Activated CD4-positive, alpha-beta T cell treated with anti-CD3 and anti-CD28 coated beads, Interleukin-2, amount 50 U/mL, for 48 hours (primary cell): ENCODE measurements around the gene CEND1.
A peak's percentile ranks its signal among the peaks of the same experiment; 100 is the strongest.

Experiments
- DNase-seq, 2 experiments: peaks; one replicate each; pipeline ENCODE4 v3.0.0-alpha.2; 2020

CEND1 gene

DNA sequence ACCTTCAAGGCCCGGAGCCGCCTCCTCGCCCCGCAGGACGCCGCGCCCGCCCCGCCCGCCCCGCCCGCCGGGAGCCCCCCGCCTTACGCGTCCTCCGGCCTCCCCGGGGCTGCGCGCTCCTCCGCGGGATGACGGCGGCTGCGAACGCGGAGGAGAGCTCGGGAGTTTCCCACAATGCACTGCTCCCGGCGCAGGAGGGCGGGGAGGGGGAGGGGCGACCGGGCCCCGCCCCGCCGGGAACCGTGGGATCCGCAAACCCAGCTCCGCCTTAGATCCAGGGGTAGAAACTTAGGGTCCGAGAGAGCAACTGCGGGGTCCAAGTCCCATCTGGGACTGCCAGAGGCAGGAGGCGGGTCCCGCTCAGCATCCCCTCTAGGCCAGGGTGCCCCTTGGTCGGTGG lies at the start of gene CEND1:
TSS of gene CEND1 (minus strand) at position 148 of the 400 bp plus-strand sequence. CDS start 1,514 bp downstream, outside the sequence.
- peak; percentile 61 to 72 for DNase-seq

DNA sequence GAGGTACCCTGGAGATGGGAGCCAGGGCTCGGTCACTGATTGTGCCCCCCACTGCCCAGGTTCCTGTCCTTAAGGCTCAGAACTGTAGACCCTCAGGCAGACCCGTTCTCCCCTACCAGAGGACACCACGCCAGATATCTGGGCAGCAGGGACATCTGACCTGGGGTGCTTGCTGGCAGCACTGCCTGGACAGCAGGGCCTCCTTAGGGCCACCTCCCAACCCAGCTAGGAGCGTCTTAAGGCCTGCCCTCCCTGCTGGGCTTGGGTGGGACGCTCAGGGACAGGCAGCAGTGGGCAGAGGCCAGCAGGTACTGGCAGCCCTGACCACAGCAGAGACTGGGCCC lies 49.4 kb upstream of the CEND1 start:
- no peak for DNase-seq

DNA sequence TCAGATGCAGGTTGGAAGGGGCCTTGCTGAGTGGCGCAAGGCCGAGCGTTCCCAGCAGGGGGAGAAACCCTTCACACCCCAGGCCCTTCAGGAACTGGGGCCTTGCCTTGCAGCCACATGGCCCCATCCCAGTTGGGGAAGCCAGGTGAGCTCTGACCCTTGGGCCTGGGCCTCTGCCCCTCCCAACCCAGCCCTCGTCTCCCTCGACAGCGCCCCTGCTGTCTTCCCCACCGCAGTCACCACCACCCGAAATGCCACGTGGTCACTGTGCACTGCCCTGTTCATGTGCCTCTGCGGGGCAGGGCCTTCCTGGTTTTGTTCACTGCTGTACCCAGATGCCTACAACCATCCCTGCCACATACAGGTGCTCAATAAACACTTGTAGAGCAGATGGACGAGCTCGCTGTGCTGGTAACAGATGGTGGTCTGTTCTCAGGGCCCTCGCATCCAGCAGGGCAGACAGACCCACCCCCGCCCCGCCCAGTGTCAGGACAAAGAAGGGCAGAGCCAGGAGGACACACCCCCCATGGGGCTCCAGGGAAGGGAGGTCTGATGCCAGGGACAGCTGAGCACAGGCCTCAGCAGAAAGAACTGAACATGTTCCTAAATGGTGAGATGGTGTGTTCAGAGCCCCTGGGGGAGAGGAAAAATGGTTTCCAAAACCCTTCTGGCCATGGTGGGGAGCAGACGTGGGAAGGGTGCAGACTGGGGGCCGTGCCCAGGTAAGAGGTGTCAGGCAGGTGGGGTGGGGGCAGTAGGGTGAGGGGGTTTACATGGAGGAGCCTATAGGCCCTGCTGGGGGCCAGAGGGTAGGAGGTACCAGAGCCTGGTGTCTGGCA lies 48.8 kb upstream of the CEND1 start:
- DNase-seq, result no peak

DNA sequence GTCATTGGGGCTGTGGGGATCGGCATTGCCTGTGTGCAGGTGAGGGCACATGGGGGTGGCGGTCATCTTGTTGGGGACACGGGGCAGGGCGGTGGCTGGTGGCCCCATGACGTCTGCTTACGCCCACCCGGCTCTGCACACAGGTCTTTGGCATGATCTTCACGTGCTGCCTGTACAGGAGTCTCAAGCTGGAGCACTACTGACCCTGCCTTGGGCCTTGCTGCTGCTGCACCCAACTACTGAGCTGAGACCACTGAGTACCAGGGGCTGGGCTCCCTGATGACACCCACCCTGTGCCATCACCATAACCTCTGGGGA lies 48.1 kb upstream of the CEND1 start:
- DNase-seq, result no peak

DNA sequence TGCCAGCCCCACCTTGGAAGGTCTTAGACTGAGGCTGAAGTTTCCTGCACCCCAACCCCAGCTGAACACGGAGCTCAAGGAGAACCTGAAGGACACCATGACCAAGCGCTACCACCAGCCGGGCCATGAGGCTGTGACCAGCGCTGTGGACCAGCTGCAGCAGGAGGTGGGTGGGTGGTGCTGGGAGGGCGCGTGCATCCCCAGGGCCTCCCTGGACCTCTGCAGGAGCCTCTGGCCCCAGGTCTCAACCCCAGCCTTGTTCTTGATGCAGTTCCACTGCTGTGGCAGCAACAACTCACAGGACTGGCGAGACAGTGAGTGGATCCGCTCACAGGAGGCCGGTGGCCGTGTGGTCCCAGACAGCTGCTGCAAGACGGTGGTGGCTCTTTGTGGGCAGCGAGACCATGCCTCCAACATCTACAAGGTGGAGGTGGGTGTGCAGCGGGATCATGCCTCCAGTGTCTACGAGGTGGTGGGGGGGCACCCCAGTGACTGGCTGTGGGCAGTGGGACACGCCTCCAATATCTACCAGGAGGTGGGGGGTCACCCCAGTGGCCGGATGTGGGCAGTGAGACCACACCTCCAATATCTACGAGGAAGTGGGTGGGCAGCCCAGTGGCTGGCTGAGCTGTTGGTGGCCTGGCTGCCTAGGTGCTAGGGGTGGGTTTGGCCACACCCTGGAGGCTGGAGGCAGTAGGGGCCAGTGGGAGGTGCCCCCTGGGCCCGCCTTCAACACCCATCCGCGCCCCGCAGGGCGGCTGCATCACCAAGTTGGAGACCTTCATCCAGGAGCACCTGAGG lies 47.5 kb upstream of the CEND1 start:
- no peak for DNase-seq

DNA sequence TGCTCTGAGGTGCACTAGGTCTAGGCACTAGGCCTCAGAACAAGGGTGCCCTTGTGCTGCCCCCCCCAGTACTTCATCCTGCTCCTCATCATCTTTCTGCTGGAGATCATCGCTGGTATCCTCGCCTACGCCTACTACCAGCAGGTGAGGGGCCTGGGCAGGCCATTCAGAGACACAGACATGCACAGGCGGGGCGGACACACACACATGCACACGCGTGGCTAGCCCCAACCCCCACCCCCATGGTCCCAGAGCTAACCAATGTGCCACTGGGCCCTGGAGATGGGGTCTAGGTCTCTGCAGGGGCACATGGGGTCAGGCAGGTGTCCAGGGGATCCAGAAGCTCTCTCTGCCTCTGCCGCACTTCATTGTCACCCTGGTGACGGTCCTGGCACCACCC lies 46.8 kb upstream of the CEND1 start:
- DNase-seq, result no peak

DNA sequence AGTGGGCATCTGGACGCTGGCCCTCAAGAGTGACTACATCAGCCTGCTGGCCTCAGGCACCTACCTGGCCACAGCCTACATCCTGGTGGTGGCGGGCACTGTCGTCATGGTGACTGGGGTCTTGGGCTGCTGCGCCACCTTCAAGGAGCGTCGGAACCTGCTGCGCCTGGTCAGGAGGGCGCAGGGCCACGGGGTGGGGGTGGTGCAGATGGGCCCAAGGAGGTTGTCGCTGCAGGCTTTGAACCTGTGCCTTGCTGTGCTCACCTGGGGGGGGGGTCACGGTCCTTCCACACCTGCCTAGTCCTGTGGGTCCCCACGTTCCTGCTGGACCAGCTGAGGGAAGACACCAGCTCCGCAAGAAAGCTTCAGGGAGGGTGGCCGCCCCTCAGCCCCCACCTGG lies 46.4 kb upstream of the CEND1 start:
- no peak for DNase-seq

DNA sequence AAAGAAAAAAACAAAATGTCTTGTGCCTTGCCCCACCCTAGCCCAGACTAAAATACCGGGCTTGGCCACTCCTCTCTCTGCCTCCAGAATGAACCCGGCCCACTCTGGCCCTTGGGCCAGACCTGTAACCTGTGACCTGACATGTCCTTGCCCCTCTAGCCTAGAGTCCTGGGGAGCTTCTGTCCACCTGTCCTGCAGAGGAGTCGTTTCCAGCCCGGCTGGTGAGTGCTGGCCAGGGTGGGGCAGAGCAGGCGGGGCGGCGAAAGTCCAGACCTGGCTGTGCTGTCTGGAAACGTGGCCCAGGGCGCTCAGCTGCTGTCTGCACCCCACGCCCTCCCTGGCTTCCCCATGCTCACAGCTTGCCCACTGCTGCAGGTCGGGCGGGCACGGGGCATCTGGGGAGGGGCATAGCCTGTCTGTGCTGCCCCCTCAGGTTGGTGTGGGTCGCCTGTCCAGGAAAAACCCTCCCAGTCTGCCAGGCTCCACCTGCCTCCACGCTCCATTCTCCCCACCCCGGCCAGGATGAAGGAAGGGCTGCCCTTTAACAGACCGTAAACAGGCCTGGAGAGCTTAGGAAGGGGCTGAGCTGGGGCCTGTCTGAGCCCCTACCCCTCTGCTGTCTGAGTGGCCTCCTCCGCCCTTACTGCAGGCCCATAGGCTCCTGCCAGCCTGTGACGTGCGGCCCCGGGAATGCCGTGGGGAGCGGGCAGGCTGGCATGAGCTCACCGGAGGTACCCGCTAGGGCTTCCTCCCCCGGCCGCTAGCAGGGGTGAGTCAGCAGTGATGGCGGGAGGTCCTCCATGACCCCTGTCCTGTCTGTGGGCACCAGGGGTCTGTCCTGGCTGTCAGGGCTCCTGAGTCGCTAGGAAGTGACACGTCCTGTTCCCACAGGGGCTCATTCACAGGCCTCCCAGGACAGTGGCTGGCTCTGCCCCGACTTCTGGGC lies 44.8 kb upstream of the CEND1 start:
- DNase-seq, result no peak

DNA sequence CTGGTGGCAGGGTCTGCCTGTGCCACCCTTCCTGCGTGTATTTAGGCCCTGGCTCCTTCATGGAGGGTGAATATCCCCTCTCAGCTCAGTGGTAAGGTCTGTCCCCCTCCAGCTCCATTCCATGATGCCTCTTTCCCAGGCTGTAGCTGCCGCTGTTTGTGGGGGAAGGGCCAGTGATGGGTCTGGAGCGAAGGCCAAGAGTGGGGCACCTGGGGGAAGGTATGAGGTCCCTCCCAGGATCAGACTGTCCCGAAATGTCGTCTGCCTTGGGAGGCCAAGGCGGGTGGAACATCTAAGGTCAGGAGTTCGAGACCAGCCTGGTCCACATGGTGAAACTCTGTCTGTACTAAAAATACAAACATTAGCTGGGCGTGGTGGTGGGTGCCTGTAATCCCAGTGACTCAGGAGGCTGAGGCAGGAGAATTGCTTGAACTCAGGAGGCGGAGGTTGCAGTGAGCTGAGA lies 44.0 kb upstream of the CEND1 start:
- no peak for DNase-seq

DNA sequence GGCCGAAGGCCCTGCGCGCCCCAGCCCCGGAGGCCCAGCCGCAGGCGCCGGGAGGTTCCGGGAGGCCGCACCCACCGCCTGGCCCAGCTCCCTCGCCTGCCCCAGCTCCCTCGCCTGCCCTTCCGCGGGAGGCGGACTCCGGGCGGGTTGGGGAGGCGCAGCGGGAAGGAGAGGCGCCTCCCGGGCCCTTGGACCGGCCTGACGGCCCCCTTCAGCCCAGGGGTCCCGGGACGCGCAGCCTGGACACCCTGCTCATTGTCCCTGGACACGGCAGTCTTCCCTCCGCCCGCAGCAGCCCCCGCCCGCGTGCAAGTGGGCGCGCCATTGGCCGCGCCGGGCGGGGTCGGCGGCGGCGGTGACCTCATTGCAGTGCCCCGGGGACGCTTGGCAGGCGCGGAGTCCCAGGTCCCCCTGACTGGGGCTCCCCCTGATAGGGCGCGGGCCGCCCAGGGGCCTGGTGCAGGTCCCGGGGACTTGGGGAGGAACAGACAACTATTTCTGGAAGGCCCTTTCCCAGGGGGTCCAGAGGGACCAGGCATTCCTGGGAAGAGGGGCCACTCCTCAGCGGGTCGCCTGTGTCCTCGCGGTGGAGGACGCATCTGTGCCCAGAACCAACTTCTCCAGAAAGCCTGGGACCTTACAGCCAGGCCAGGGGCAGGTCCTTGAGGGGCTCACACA lies 43.4 kb upstream of the CEND1 start:
- DNase-seq, result peak in 1 of 2 experiments; percentile 44

DNA sequence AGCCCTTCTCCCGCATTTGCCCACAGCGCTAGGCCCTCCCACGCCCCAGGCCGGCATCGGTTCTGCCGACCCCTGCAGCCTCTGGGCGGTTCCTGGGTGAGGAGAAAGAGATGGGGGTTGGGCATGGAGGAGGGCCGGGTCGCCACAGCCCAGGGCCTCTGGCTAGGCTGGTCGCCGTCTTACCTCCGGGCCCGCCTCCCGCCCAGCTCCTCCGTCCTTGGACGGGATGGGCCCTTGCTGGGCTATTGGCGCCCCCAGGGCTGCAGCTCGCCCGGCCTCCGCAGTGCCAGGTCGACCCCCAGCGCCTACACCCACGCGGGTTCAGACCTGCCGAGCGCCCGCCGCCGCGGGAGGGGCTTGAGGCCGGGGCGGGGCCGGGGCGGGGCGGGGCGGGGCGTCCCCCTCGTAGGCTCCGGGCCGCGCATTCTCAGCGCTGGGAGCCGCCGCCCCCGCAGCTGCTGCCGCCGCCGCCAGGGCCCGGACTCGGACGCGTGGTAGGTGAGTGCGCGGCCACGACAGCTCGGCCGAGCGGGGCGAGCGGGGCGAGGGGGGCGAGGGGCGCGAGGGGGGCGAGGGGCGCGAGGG lies 42.7 kb upstream of the CEND1 start, which contains the start of gene CD151:
TSS of gene CD151 (plus strand) at position 424 of the 585 bp plus-strand sequence. CDS start 3,118 bp downstream, outside the sequence.
- DNase-seq, result peak in 1 of 2 experiments; percentile 53

DNA sequence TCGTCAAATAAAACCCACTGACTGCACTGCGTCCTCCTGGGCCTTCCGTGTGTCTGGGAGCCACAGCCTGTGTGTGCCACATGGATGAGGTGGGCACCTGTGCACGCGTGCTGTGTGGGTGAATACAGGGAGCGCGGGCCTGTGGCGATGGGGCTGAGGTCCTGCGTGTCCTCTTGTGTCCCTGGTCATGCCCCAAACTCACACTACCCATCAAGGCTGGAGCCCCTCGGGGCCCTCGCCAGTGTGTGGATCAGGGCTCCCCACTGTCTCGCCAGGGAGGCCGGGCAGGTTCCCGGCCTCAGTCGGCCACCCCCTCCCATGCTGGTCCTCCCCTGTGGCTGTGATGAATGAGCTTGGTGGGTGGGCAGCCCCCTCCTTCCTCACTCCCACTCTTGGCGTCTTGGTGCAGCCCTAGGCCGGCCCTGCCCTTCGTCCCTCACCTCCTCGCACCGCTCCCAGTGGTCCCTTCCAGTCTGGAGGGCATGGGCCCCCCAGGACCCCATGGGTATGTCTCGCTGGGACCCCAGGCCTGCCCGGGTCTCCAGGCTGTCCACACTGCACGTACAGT lies 42.2 kb upstream of the CEND1 start:
- DNase-seq, result no peak

DNA sequence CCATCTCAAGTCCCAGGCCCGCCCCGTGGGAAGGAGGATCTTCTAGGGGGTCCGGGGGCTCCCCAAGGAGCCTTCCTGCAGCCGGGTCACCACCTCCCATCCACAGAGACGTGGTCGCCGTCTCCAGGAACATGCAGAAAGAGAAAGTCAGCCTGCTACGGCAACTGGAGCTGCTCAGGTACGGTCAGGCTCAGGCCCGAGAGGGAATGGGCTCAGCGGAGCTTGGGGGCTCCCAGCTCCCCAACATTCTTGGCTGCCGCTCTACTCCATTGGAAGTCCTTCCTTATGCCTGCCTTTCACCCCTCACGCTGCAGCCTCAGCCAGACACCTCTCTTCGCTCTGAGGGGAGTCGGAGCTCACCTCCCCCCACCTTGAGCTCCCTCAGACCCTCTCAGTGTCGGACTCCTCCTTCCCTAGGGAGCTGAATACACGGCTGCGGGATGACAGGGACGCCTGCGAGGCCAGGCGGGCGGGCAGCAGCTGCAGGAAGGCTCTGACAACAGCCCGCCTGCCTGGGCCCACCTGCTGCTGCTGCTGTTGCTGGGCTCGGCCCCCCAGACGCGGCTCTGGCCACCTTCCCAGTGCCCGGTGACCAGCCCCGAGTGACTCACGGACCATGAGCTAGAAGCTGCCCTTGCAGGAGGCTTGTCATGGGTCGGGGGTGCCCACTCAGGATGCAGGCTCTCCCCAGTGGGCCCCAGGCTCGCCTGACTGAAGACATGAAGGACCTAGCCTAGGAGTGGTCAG lies 41.4 kb upstream of the CEND1 start:
- DNase-seq, result no peak

DNA sequence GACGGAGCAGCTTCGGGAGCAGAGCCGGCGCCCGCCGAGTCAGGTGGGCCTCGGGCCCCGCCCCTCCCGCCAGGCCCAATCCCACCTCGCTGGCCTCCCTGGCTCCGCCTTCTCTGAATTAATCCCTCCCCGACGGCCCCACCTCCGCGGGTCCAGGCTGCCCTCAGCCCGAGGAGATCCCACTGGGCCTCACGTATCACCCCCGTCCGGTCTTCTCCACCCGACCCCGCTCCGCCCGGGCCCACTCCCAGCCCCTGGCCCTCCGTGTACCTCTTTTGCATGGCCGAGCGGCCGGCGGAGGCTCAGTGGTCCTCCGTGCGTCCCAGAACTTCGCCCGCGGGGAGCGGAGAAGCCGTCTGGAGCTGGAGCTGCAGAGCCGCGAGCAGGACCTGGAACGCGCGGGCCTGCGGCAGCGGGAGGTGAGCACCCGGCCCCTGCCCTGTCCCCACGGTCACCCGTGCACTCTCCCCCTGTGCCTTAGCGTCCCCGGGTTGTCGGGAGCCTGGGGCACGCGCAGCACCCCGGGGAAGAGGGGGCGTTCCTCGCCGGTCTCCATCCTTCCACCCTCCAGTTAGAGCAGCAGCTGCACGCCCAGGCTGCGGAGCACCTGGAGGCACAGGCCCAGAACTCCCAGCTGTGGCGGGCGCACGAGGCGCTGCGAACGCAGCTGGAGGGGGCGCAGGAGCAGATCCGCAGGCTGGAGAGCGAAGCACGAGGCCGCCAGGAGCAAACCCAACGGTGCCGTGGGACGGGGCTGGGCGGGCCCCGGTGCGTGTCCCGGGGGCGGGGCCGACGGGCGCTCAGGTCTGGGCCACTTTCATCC lies 40.6 kb upstream of the CEND1 start:
- DNase-seq, result peak; percentile 67 to 71

DNA sequence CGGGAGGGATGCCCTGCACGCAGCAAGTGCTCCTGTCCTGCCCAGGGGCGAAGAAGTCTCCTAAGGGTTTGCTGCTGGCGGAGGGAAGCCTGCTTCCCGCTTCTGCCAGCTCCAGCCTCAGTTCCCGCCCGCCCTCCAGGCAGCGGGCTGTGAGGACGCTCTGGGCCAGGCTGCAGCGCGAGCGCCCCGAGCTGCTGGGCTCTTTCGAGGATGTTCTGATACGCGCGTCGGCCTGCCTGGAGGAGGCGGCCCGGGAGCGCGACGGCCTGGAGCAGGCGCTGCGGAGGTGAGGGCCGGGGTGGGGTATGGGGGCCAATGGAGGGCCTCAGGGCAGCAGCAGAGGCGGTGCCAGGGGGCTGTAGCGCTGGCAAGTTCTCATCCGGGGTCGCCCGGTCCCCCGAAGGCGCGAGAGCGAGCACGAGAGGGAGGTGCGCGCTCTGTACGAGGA lies 40.0 kb upstream of the CEND1 start:
- no peak for DNase-seq

DNA sequence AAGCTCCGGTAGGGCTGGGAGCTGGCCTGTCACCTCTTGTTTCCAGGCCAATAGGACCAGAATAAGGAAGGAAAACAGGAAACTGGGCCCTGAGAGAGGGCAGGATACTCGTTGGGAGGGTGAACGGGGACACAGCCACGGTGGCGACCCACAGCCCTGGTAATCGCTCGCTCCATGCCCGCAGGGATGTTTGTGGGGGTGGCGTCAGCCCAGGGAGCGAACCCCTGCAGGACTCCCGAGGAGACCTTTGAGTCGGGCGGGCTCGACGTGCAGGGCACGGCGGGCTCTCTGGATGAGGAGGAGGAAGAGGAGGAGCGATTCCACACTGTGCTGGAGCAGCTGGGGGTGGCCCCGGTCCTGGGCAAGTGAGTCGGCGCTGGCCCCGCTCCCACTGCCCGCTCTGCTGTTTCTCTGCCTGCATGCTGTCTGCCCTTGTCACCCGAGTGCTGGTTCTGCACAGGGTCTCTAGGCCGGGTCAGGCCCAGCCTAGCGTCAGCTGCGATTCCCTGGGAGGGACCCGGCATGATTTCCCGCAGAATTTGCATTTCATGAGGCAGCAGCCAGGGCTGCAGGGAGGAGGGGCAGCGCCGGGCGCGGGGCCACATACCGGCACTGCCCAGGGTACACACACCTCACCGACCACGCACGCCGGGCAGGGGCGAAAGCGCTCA lies 39.4 kb upstream of the CEND1 start:
- no peak for DNase-seq

DNA sequence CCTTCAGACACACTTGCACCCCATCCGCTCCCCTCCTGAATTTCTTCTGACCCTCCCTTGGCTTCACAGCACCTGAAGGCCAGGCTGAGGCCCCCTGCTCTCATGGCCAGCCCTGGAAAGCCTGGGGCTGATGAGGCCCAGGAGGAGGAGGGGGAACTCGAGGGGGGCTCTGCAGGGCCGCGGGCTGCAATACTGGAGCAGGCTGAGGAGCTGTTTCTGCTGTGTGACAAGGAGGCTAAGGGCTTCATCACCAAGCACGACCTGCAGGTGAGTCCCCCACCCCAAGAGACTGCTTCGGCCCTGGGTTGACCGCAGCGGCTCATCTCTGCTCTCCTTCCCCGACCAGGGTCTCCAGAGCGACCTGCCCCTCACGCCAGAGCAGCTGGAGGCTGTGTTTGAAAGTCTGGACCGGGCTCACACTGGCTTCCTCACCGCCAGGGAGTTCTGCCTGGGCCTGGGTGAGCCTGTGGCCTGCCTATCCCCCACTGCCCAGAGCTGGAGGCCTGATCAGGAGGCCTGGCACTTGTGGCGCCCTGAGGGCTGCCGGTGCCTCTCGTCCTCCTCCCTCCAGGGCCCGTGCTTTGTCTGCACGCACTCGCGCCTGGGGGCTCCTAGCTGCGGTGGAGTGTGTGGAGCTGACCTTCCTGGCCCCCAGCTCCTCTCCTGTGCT lies 38.8 kb upstream of the CEND1 start:
- no peak for DNase-seq

DNA sequence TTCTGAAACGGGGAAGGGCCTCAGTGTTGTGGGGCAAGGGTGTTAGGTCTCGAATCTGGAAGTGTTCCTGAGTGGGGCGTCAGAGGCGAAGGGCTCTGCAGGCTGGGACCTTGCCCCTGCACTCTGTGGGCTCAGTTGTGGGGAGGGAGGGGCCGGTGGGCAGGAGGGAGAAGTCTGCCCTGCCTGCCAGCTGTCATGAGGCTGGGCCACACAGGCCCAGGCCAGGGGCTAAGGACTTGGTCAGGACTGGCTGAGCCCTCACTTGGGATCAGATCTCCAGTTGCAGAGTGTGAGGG lies 38.0 kb upstream of the CEND1 start, which contains the start of gene CRACR2B:
TSS of gene CRACR2B (plus strand) at position 23 of the 296 bp plus-strand sequence. CDS start 689 bp downstream, outside the sequence.
- DNase-seq, result no peak
